H1 (cell line): ENCODE results near the gene EPB41L1. TPM values are rescaled to one million over a fixed set of nuclear protein-coding genes. Genes with fewer than 3 reads are reported as not detected.

ENCODE experiments used
- CTCF ChIA-PET: fragments of 300-600 bp; sonication (Branson Sonifier 250); formaldehyde crosslinking; loops from one replicate; lab custom pipeline; 2021; ENCODE audit not compliant: partially characterized antibody; lab: Charles Lee
- POLR2A ChIA-PET: fragments of 300-600 bp; sonication (Branson Sonifier 250); formaldehyde crosslinking; loops from one replicate; lab custom pipeline; 2021; ENCODE audit warnings: inconsistent platforms; ENCODE audit not compliant: partially characterized antibody; lab: Charles Lee
- DNase-seq, 2 experiments: peaks; one replicate each; pipeline versions ENCODE4 v3.0.0 to v3.0.0-alpha.2; 2010 to 2022; ENCODE audit warnings: low spot score in 2 of 2, low read depth in 1 of 2, mixed read lengths in 1 of 2
- FAIRE-seq: peaks from 2 replicates; lab custom pipeline; 2011; peaks lifted over from hg19 to GRCh38; lab: Jason Lieb, UNC
- H2AFZ ChIP-seq: 2 replicates; pipeline ENCODE4 v1.8.1; 2012; ENCODE audit warnings: low read length, inconsistent platforms
- H2AK5ac ChIP-seq: 2 replicates; pipeline ENCODE4 v1.6.1; 2013; ENCODE audit warnings: low read depth, low read length
- H2BK120ac ChIP-seq: replicated peaks from 2 replicates; pipeline ENCODE3; 2013; ENCODE audit warnings: low read depth, low read length, inconsistent platforms
- H2BK12ac ChIP-seq: 2 replicates; pipeline ENCODE4 v1.6.1; 2013; ENCODE audit warnings: low read depth, low read length
- H2BK15ac ChIP-seq: 2 replicates; pipeline ENCODE4 v1.6.1; 2013; ENCODE audit warnings: low read length
- H2BK20ac ChIP-seq: 2 replicates; pipeline ENCODE4 v1.6.1; 2013; ENCODE audit warnings: low read length
- H2BK5ac ChIP-seq: 2 replicates; pipeline ENCODE4 v1.6.1; 2013; ENCODE audit warnings: low read depth, low read length
- H3K14ac ChIP-seq: 2 replicates; pipeline ENCODE4 v1.6.1; 2013; ENCODE audit warnings: inconsistent platforms; ENCODE audit not compliant: insufficient read length
- H3K18ac ChIP-seq: 2 replicates; pipeline ENCODE4 v1.6.1; 2013; ENCODE audit warnings: low read length; ENCODE audit errors: extremely low read depth
- H3K23ac ChIP-seq: 2 replicates; pipeline ENCODE4 v1.6.1; 2013; ENCODE audit warnings: inconsistent platforms; ENCODE audit not compliant: insufficient read length
- H3K23me2 ChIP-seq: 2 replicates; pipeline ENCODE4 v1.6.1; 2013; ENCODE audit warnings: low read depth, low read length
- H3K27ac ChIP-seq: 2 replicates; pipeline ENCODE4 v1.6.1; 2011; ENCODE audit warnings: low read depth, low read length, inconsistent platforms
- H3K27me3 ChIP-seq, 4 experiments: replicated peaks in 1 of 4; 1 replicate in 1 of 4; 2 replicates in 3 of 4; pipeline versions ENCODE4 v1.6.1 to v1.8.1; 2011 to 2013; ENCODE audit warnings: low read length in 3 of 4, mild to moderate bottlenecking in 3 of 4, inconsistent platforms in 2 of 4, mixed read lengths in 2 of 4, moderate library complexity in 1 of 4; ENCODE audit not compliant: control insufficient read depth in 3 of 4, insufficient read depth in 3 of 4; ENCODE audit errors: extremely low read depth in 1 of 4
- H3K36me3 ChIP-seq, 4 experiments: 2 replicates each; pipeline versions ENCODE4 v1.6.1 to v1.8.1; 2011 to 2013; ENCODE audit warnings: mild to moderate bottlenecking in 4 of 4, low read length in 3 of 4, moderate library complexity in 2 of 4, control low read depth in 1 of 4, inconsistent platforms in 1 of 4; ENCODE audit not compliant: insufficient read depth in 4 of 4, control insufficient read depth in 2 of 4
- H3K4ac ChIP-seq: replicated peaks from 2 replicates; pipeline ENCODE3; 2013; ENCODE audit warnings: low read length, low read depth, mixed read lengths, inconsistent platforms; ENCODE audit not compliant: insufficient read length
- H3K4me1 ChIP-seq, 4 experiments: replicated peaks in 1 of 4; 1 replicate in 1 of 4; 2 replicates in 3 of 4; pipeline versions ENCODE4 v1.6.1 to v1.8.1; 2011 to 2013; ENCODE audit warnings: low read length in 3 of 4, inconsistent platforms in 2 of 4, mixed read lengths in 1 of 4; ENCODE audit not compliant: insufficient read depth in 4 of 4, control insufficient read depth in 3 of 4
- H3K4me2 ChIP-seq, 2 experiments: 2 replicates each; pipeline versions ENCODE4 v1.6.1 to v1.8.1; 2011 to 2013; ENCODE audit warnings: low read depth in 2 of 2, low read length in 2 of 2, control low read depth in 1 of 2, inconsistent platforms in 1 of 2, mild to moderate bottlenecking in 1 of 2; ENCODE audit not compliant: insufficient read depth in 1 of 2
- H3K4me3 ChIP-seq, 4 experiments: fragments of 200-600, 300-600 bp in 1 of 4; sonication (generic), shearing (Covaris generic), sonication (Bioruptor Twin) in 1 of 4; 2 replicates each; pipeline versions ENCODE4 v1.5.1 to v1.8.1; 2011 to 2016; ENCODE audit warnings: low read length in 4 of 4, low read depth in 3 of 4, control low read depth in 2 of 4, inconsistent platforms in 2 of 4, mild to moderate bottlenecking in 2 of 4, mixed read lengths in 1 of 4, moderate library complexity in 1 of 4; ENCODE audit not compliant: insufficient read depth in 2 of 4; ENCODE audit errors: extremely low read depth in 1 of 4
- H3K56ac ChIP-seq: replicated peaks from 2 replicates; pipeline ENCODE3; 2013; ENCODE audit warnings: low read depth, mild to moderate bottlenecking, mixed read lengths, low read length, inconsistent platforms; ENCODE audit not compliant: insufficient read length
- H3K79me1 ChIP-seq: 2 replicates; pipeline ENCODE4 v1.6.1; 2013; ENCODE audit warnings: low read depth, low read length, control low read depth
- H3K79me2 ChIP-seq, 2 experiments: 2 replicates each; pipeline versions ENCODE4 v1.6.1 to v1.8.1; 2012 to 2013; ENCODE audit warnings: low read length in 2 of 2, mild to moderate bottlenecking in 2 of 2, inconsistent platforms in 1 of 2; ENCODE audit not compliant: insufficient read depth in 2 of 2, control insufficient read depth in 1 of 2
- H3K9ac ChIP-seq, 4 experiments: replicated peaks in 1 of 4; 1 replicate in 1 of 4; 2 replicates in 3 of 4; pipeline versions ENCODE4 v1.6.1 to v1.8.1; 2011 to 2013; ENCODE audit warnings: low read depth in 3 of 4, low read length in 3 of 4, control low read depth in 2 of 4, mild to moderate bottlenecking in 2 of 4, moderate library complexity in 2 of 4, inconsistent platforms in 1 of 4; ENCODE audit errors: extremely low read depth in 1 of 4
- H3K9me3 ChIP-seq, 2 experiments: 2 replicates each; pipeline versions ENCODE4 v1.6.1 to v1.8.1; 2012 to 2013; ENCODE audit warnings: mild to moderate bottlenecking in 2 of 2, moderate library complexity in 2 of 2, control low read depth in 1 of 2, inconsistent platforms in 1 of 2, low read depth in 1 of 2, low read length in 1 of 2, mixed read lengths in 1 of 2; ENCODE audit not compliant: insufficient read depth in 2 of 2
- H4K20me1 ChIP-seq, 2 experiments: replicated peaks in 1 of 2; 2 replicates each; pipeline versions ENCODE3 to v1.8.1; 2011 to 2013; ENCODE audit warnings: inconsistent platforms in 2 of 2, low read length in 2 of 2, mild to moderate bottlenecking in 1 of 2; ENCODE audit not compliant: insufficient read depth in 2 of 2, control insufficient read depth in 1 of 2
- H4K5ac ChIP-seq: 2 replicates; pipeline ENCODE4 v1.6.1; 2013; ENCODE audit warnings: low read length, low read depth, mixed read lengths, inconsistent platforms; ENCODE audit not compliant: insufficient read length
- H4K8ac ChIP-seq: 2 replicates; pipeline ENCODE4 v1.8.0; 2013; ENCODE audit warnings: mild to moderate bottlenecking, moderate library complexity, low read length, inconsistent platforms; ENCODE audit not compliant: insufficient read depth; ENCODE audit errors: extremely low read depth
- H4K91ac ChIP-seq: replicated peaks from 2 replicates; pipeline ENCODE3; 2013; ENCODE audit warnings: low read length, mixed read lengths, inconsistent platforms; ENCODE audit not compliant: insufficient read length
- ASH2L ChIP-seq: fragments of 200-600, 300-600 bp; sonication (generic); IDR thresholded peaks from one replicate; pipeline ENCODE4 v1.7.1; 2017; ENCODE audit warnings: low read length
- BRCA1 ChIP-seq: IDR thresholded peaks from 2 replicates; pipeline ENCODE4 v1.6.1; 2012; ENCODE audit warnings: low read depth, low read length, improper control_type of control experiment
- CREB1 ChIP-seq: IDR thresholded peaks from 2 replicates; pipeline ENCODE4 v1.6.1; 2012; ENCODE audit warnings: inconsistent platforms
- FOSL1 ChIP-seq: IDR thresholded peaks from 2 replicates; pipeline ENCODE4 v1.6.1; 2011; ENCODE audit warnings: mild to moderate bottlenecking, low read depth, low read length, moderate library complexity; ENCODE audit not compliant: insufficient read depth
- MAFK ChIP-seq: IDR thresholded peaks from 2 replicates; pipeline ENCODE4 v1.6.1; 2012; ENCODE audit warnings: low read depth, mild to moderate bottlenecking, improper control_type of control experiment, low read length
- POLR2A ChIP-seq, 2 experiments: IDR thresholded peaks; 1 replicate in 1 of 2; 2 replicates in 1 of 2; pipeline ENCODE4 v1.6.1; 2011; ENCODE audit warnings: low read depth in 2 of 2, low read length in 2 of 2, mild to moderate bottlenecking in 2 of 2; ENCODE audit errors: control extremely low read depth in 1 of 2
- POLR2AphosphoS5 ChIP-seq: IDR thresholded peaks from 2 replicates; pipeline ENCODE4 v1.6.1; 2011; ENCODE audit warnings: low read depth, low read length
- RXRA ChIP-seq: IDR thresholded peaks from 2 replicates; pipeline ENCODE4 v1.6.1; 2011; ENCODE audit warnings: low read depth, mild to moderate bottlenecking, low read length, moderate library complexity; ENCODE audit not compliant: insufficient read depth
- SIN3A ChIP-seq, 2 experiments: IDR thresholded peaks in 1 of 2; conservative IDR thresholded peaks in 1 of 2; 2 replicates each; pipeline ENCODE4 v1.6.1; 2011 to 2012; ENCODE audit warnings: low read length in 2 of 2, improper control_type of control experiment in 1 of 2, low read depth in 1 of 2, mild to moderate bottlenecking in 1 of 2
- SUZ12 ChIP-seq: fragments of 200-600 bp; sonication (generic); IDR thresholded peaks from 2 replicates; pipeline ENCODE4 v1.6.1; 2012; ENCODE audit warnings: mild to moderate bottlenecking, inconsistent platforms, low read length, moderate library complexity, mixed read lengths
- TBP ChIP-seq: IDR thresholded peaks from 2 replicates; pipeline ENCODE4 v1.6.1; 2011; ENCODE audit warnings: low read depth, low read length, improper control_type of control experiment
- TCF12 ChIP-seq: IDR thresholded peaks from 2 replicates; pipeline ENCODE4 v1.6.1; 2011; ENCODE audit warnings: low read depth, mild to moderate bottlenecking, low read length
- YY1 ChIP-seq: IDR thresholded peaks from 2 replicates; pipeline ENCODE4 v1.6.1; 2011; ENCODE audit warnings: low read depth, mild to moderate bottlenecking, low read length
- ZNF274 ChIP-seq: IDR thresholded peaks from 2 replicates; pipeline ENCODE4 v1.7.0; 2012; ENCODE audit warnings: low read length, borderline replicate concordance; ENCODE audit errors: extremely low read depth
- WGBS, 2 experiments: shearing (Covaris generic) in 1 of 2; methylation state at CpG; one replicate each; pipeline versions ENCODE4 v1.1.6 to v1.1.7; 2013 to 2015; ENCODE audit warnings: low lambda C conversion rate in 2 of 2, mixed read lengths in 2 of 2, inconsistent platforms in 1 of 2, low coverage in 1 of 2, missing lambda C conversion rate in 1 of 2; ENCODE audit not compliant: insufficient replicate concordance in 2 of 2, insufficient coverage in 1 of 2, insufficient read length in 1 of 2; ENCODE audit errors: extremely low coverage in 1 of 2, missing lambda C conversion rate in 1 of 2; 5-methylcytosine and 5-hydroxymethylcytosine counted together
- polyA plus RNA-seq, 7 experiments: library from polyadenylated mRNA; depleted of rRNA in 3 of 7; stranded (reverse) in 5 of 7; unstranded in 2 of 7; fragments of >200 nt in 5 of 7; fragments of 200-250 nt in 2 of 7; gene quantifications; 1 replicate in 5 of 7; 2 replicates in 1 of 7; 4 replicates in 1 of 7; pipeline versions ENCODE4 v1.2.1 to v1.2.3, GENCODE V29; 2011 to 2013; ENCODE audit warnings: missing spikeins in 2 of 7, mixed read lengths in 2 of 7
- total RNA-seq: library from RNA; stranded (reverse); fragmentation: NEBNext Ultra II Directional; extraction: Animal tissue kit (Norgen Biotek cat#: 25700); gene quantifications from 2 replicates; pipeline ENCODE4 v1.2.1, GENCODE V29; 2021

Gene EPB41L1
- total and polyA plus RNA-seq, 2 of the 8 experiments (the other 6 are each of a cell fraction or from before 2014, with no cell fraction given): 14.8 to 36.0 TPM

GRCh38 chr20:36119537-36119936 lies 35.0 kb upstream of the EPB41L1 start:
- Histone ChIP-seq H3K4me1 (peaks cover 0 to 7% (median 4%) of the 10 kb centered on the region in 4 experiments; a peak in 4 of 7 replicates), H2AFZ (no peak overlapping the region), H3K4me3 (no peak overlapping the region), H3K18ac (no peak overlapping the region), H3K79me2 (no peaks in the 10 kb centered on the region), H4K8ac (no peak overlapping the region), H3K27ac (no peak overlapping the region), H3K9ac (no peak overlapping the region), H2BK20ac (no peak overlapping the region), H3K23ac (no peak overlapping the region), H3K23me2 (no peaks in the 10 kb centered on the region), H2BK12ac (no peak overlapping the region), H4K5ac (no peak overlapping the region), H3K14ac (no peak overlapping the region), H3K4ac (no peak overlapping the region), H4K91ac (no peak overlapping the region), H3K36me3 (no peaks in the 10 kb centered on the region), H3K79me1 (no peaks in the 10 kb centered on the region), H3K9me3 (no peaks in the 10 kb centered on the region), H3K4me2 (no peak overlapping the region), H2BK5ac (no peak overlapping the region), H4K20me1 (no peaks in the 10 kb centered on the region), H2BK15ac (no peak overlapping the region), H3K56ac (no peak overlapping the region), H3K27me3 (no peaks in the 10 kb centered on the region; a peak in 1 of 7 replicates), H2BK120ac (no peak overlapping the region), H2AK5ac (no peak overlapping the region)
- FAIRE-seq (no peak), DNase-seq (no peak)
- CTCF ChIA-PET: interaction anchor here (0.7 to 1.6 kb wide), 4 partner anchors 19 to 127 kb away, joined by 3 to 8 read pairs (median 6); no protein-coding TSS in a partner anchor
- TF ChIP-seq CREB1 (no peak), TBP (no peak), RXRA (no peak), ASH2L (no peak), TCF12 (no peak), BRCA1 (no peak), YY1 (no peak), MAFK (no peak), ZNF274 (no peak), FOSL1 (no peak), SUZ12 (no peak), POLR2A (IDR thresholded peaks at IDR 0.05; ENCODE audit: control extremely low read depth in 1 of 2, low read depth in 2 of 2, low read length in 2 of 2) (no peak), SIN3A (conservative IDR thresholded peaks at IDR 0.05 in 1 of 2, IDR thresholded peaks at IDR 0.05 in 1 of 2; ENCODE audit: low read depth in 1 of 2, low read length in 2 of 2) (no peak), POLR2AphosphoS5 (no peak)
- POLR2A ChIA-PET: interaction anchor here (0.6 kb wide), 1 partner anchor 19 kb away, joined by 3 read pairs; no protein-coding TSS in a partner anchor
- WGBS, 2 experiments: 81% methylated on average over 5 of the region's 6 CpGs; no CpG with 5 or more reads in 1 of the 2 experiments
